Caco-2 (cell line): Measurements from ENCODE around the gene NPB. TPM values are rescaled to one million over a fixed set of nuclear protein-coding genes. Genes with fewer than 3 reads are reported as not detected.

Experiments
- BruUV-seq: library from RNA; stranded (reverse); fragments of 400-500 nt; replicated peaks from 2 replicates; lab custom pipeline; 2021; lab: Mats Ljungman, UMichigan
- CTCF ChIA-PET: fragments of 300-600 bp; sonication (Branson Sonifier 250); formaldehyde crosslinking; loops from one replicate; lab custom pipeline; 2022; ENCODE audit warnings: antibody characterized with exemption; lab: Charles Lee
- POLR2A ChIA-PET: fragments of 300-600 bp; sonication (Branson Sonifier 250); formaldehyde crosslinking; loops from one replicate; lab custom pipeline; 2022; ENCODE audit warnings: antibody characterized with exemption; lab: Charles Lee
- DNase-seq, 2 experiments: peaks; one replicate each; pipeline versions ENCODE4 v3.0.0 to v3.0.0-alpha.2; 2020 to 2022
- H3K27me3 ChIP-seq: replicated peaks from 2 replicates; pipeline ENCODE4 v1.6.0; 2011; ENCODE audit warnings: low read length; ENCODE audit not compliant: control insufficient read depth, insufficient read depth
- H3K36me3 ChIP-seq: 2 replicates; pipeline ENCODE4 v1.5.1; 2011; ENCODE audit warnings: low read length; ENCODE audit not compliant: control insufficient read depth, insufficient read depth
- H3K4me1 ChIP-seq: fragments of 250-450 bp; sonication (Bioruptor Pico); 2 replicates; pipeline ENCODE4 v1.5.1; 2020; ENCODE audit warnings: mild to moderate bottlenecking
- H3K4me3 ChIP-seq: 2 replicates; pipeline ENCODE4 v1.5.1; 2011; ENCODE audit warnings: low read depth, mild to moderate bottlenecking, control low read depth, low read length
- H3K9me3 ChIP-seq: fragments of 250-450 bp; sonication (Bioruptor Pico); 2 replicates; pipeline ENCODE4 v1.5.1; 2020; ENCODE audit warnings: mild to moderate bottlenecking, moderate library complexity
- H3K27ac Mint-ChIP-seq: one replicate; pipeline ENCODE4 v1.8.0; 2022; ENCODE audit warnings: mixed read lengths; ENCODE audit not compliant: unreplicated experiment
- H3K27me3 Mint-ChIP-seq: one replicate; pipeline ENCODE4 v1.8.0; 2022; ENCODE audit warnings: mixed read lengths; ENCODE audit not compliant: insufficient read depth, unreplicated experiment
- H3K36me3 Mint-ChIP-seq: one replicate; pipeline ENCODE4 v1.8.0; 2022; ENCODE audit warnings: mild to moderate bottlenecking, mixed read lengths; ENCODE audit not compliant: insufficient read depth, unreplicated experiment
- H3K4me1 Mint-ChIP-seq: one replicate; pipeline ENCODE4 v1.8.0; 2022; ENCODE audit warnings: low read depth, mixed read lengths; ENCODE audit not compliant: unreplicated experiment
- H3K4me3 Mint-ChIP-seq: one replicate; pipeline ENCODE4 v1.8.0; 2022; ENCODE audit warnings: mild to moderate bottlenecking, moderate library complexity, mixed read lengths; ENCODE audit not compliant: unreplicated experiment
- H3K9me3 Mint-ChIP-seq: one replicate; pipeline ENCODE4 v1.8.0; 2022; ENCODE audit warnings: mixed read lengths; ENCODE audit not compliant: unreplicated experiment
- intact Hi-C: fragments of 100-400 bp; cut with micrococcal nuclease; formaldehyde crosslinking; loops from one replicate; pipeline ENCODE4 v1.10.0; 2022; ENCODE audit not compliant: unreplicated experiment
- total RNA-seq: library from RNA; stranded (reverse); gene quantifications from 2 replicates; pipeline ENCODE4 v1.2.3, GENCODE V29; 2022
- TF ChIP-seq, protein P1 (sequence below), 2 experiments: fragments of 200-600 bp in 1 of 2; IDR thresholded peaks; 1 replicate in 1 of 2; 2 replicates in 1 of 2; pipeline versions ENCODE4 v1.5.1 to v1.8.0; 2011 to 2022; ENCODE audit warnings: antibody characterized with exemption in 1 of 2, control low read depth in 1 of 2, inconsistent platforms in 1 of 2, low read depth in 1 of 2, low read length in 1 of 2, mild to moderate bottlenecking in 1 of 2, moderate library complexity in 1 of 2; ENCODE audit not compliant: insufficient read depth in 1 of 2, severe bottlenecking in 1 of 2, unreplicated experiment in 1 of 2

NPB gene
- total RNA-seq, 1 experiment from 2014 or later = 0.68 TPM

DNA sequence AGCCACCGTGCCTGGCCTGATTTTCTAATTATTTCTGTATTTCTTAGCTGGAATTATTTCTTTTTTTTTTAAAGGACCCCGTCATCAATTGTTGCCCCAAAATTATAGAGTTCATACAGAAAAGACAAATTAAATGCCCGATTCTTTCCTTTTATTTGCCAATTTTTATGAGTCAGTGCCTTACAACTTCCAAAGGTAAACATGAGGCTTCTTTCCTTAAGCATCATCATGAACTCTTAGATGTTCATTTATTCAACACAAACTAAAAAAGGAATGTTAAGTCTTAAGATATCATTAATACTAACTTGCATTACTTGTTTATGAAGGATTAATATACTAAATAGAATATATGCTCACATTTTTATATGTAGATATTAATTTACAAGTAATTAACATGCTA lies 23.7 kb upstream of the NPB start:
- no peaks in the 10 kb centered on the region for H3K4me1 Mint-ChIP-seq
- DNase-seq = no peak
- BruUV-seq = no TSS peak
- CTCF ChIA-PET = no interaction called here
- Histone ChIP-seq H3K9me3 (no peaks in the 10 kb centered on the region), H3K27me3 (no peaks in the 10 kb centered on the region), H3K4me1 (no peaks in the 10 kb centered on the region), H3K4me3 (no peak overlapping the region), H3K36me3 (peaks cover 3% of the 10 kb centered on the region; the same call in 1 of the 2 replicates)
- intact Hi-C loops = no loop called here
- H3K36me3 Mint-ChIP-seq = peaks cover 89% of the 10 kb centered on the region
- no peak overlapping the region for H3K27ac Mint-ChIP-seq
- TF ChIP-seq, protein P1, sequence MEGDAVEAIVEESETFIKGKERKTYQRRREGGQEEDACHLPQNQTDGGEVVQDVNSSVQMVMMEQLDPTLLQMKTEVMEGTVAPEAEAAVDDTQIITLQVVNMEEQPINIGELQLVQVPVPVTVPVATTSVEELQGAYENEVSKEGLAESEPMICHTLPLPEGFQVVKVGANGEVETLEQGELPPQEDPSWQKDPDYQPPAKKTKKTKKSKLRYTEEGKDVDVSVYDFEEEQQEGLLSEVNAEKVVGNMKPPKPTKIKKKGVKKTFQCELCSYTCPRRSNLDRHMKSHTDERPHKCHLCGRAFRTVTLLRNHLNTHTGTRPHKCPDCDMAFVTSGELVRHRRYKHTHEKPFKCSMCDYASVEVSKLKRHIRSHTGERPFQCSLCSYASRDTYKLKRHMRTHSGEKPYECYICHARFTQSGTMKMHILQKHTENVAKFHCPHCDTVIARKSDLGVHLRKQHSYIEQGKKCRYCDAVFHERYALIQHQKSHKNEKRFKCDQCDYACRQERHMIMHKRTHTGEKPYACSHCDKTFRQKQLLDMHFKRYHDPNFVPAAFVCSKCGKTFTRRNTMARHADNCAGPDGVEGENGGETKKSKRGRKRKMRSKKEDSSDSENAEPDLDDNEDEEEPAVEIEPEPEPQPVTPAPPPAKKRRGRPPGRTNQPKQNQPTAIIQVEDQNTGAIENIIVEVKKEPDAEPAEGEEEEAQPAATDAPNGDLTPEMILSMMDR (IDR thresholded peaks at IDR 0.05; ENCODE audit: insufficient read depth in 1 of 2, low read depth in 1 of 2, low read length in 1 of 2, severe bottlenecking in 1 of 2, unreplicated experiment in 1 of 2) = no peak
- no peak overlapping the region for H3K4me3 Mint-ChIP-seq
- H3K9me3 Mint-ChIP-seq = no peaks in the 10 kb centered on the region
- no peaks in the 10 kb centered on the region for H3K27me3 Mint-ChIP-seq
- POLR2A ChIA-PET = no interaction called here

GRCh38 chr17:81879121-81879520 lies 22.9 kb upstream of the NPB start:
- Histone ChIP-seq H3K4me3 (no peak overlapping the region), H3K4me1 (no peaks in the 10 kb centered on the region), H3K36me3 (peaks cover 3% of the 10 kb centered on the region), H3K27me3 (no peaks in the 10 kb centered on the region), H3K9me3 (no peaks in the 10 kb centered on the region)
- Mint-ChIP-seq H3K27me3 (no peaks in the 10 kb centered on the region), H3K9me3 (no peaks in the 10 kb centered on the region), H3K4me3 (no peak overlapping the region), H3K27ac (no peak overlapping the region), H3K4me1 (no peaks in the 10 kb centered on the region), H3K36me3 (peaks cover 90% of the 10 kb centered on the region)
- TF ChIP-seq, protein P1 (IDR thresholded peaks at IDR 0.05; ENCODE audit: insufficient read depth in 1 of 2, low read depth in 1 of 2, low read length in 1 of 2, severe bottlenecking in 1 of 2, unreplicated experiment in 1 of 2) = no peak
- BruUV-seq = no TSS peak
- DNase-seq = no peak
- intact Hi-C loops = no loop called here
- ChIA-PET POLR2A (no interaction called here), CTCF (no interaction called here)

GRCh38 chr17:81884520-81884919 lies 17.5 kb upstream of the NPB start:
- H3K36me3 ChIP-seq = peaks cover 9% of the 10 kb centered on the region
- intact Hi-C loops = no loop called here
- Mint-ChIP-seq H3K4me1 (no peaks in the 10 kb centered on the region), H3K36me3 (peaks cover 100% of the 10 kb centered on the region), H3K27me3 (no peaks in the 10 kb centered on the region), H3K4me3 (no peak overlapping the region), H3K9me3 (no peaks in the 10 kb centered on the region), H3K27ac (no peak overlapping the region)
- POLR2A ChIA-PET = no interaction called here
- H3K4me1 ChIP-seq = peaks cover 1% of the 10 kb centered on the region
- no peak overlapping the region for H3K4me3 ChIP-seq
- no TSS peak for BruUV-seq
- TF ChIP-seq, protein P1 (IDR thresholded peaks at IDR 0.05; ENCODE audit: insufficient read depth in 1 of 2, low read depth in 1 of 2, low read length in 1 of 2, severe bottlenecking in 1 of 2, unreplicated experiment in 1 of 2) = no peak
- no peak for DNase-seq
- CTCF ChIA-PET = no interaction called here
- no peaks in the 10 kb centered on the region for H3K27me3 ChIP-seq
- H3K9me3 ChIP-seq = no peaks in the 10 kb centered on the region
